ENCODE results near the gene CDC14B. TPM values are rescaled to one million over a fixed set of nuclear protein-coding genes. Genes with fewer than 3 reads are reported as not detected.
A peak's percentile ranks its signal among the peaks of the same experiment; 100 is the strongest.

Gene CDC14B
- total RNA-seq, 1 donor from 2014 or later: 21.4 TPM

DNA sequence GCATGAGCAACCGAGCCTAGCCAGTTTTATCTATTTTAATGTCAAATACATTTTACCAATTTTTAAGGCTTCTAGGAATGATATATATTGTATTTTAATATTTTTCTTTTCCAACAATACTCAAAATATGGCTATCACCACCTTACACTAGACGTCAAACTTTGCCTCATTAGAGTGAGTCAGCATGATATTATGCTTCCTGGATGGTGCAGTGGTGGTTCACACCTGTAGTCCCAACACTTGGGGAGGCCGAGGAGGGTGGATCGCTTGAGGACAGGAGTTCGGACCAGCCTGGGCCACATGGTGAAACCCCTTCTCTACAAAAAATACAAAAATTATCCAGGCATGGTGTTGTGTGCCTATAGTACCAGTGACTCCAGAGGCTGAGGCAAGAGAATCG is 7.3 kb upstream of the CDC14B start:
- peaks cover 3% of the 10 kb centered on the region for H3K27me3 Mint-ChIP-seq (ENCODE audit: unreplicated experiment)
- H3K36me3 Mint-ChIP-seq (ENCODE audit: low read depth, unreplicated experiment): no peaks in the 10 kb centered on the region
- TF ChIP-seq, protein P1, sequence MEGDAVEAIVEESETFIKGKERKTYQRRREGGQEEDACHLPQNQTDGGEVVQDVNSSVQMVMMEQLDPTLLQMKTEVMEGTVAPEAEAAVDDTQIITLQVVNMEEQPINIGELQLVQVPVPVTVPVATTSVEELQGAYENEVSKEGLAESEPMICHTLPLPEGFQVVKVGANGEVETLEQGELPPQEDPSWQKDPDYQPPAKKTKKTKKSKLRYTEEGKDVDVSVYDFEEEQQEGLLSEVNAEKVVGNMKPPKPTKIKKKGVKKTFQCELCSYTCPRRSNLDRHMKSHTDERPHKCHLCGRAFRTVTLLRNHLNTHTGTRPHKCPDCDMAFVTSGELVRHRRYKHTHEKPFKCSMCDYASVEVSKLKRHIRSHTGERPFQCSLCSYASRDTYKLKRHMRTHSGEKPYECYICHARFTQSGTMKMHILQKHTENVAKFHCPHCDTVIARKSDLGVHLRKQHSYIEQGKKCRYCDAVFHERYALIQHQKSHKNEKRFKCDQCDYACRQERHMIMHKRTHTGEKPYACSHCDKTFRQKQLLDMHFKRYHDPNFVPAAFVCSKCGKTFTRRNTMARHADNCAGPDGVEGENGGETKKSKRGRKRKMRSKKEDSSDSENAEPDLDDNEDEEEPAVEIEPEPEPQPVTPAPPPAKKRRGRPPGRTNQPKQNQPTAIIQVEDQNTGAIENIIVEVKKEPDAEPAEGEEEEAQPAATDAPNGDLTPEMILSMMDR (IDR thresholded peaks at IDR 0.05; ENCODE audit: unreplicated experiment): no peak
- DNase-seq (ENCODE audit: low spot score): no peak
- H3K4me1 Mint-ChIP-seq (ENCODE audit: unreplicated experiment): peaks cover under 1% of the 10 kb centered on the region
- H3K9me3 Mint-ChIP-seq (ENCODE audit: unreplicated experiment): no peaks in the 10 kb centered on the region
- no peak overlapping the region for H3K27ac Mint-ChIP-seq (ENCODE audit: unreplicated experiment)
- no peak overlapping the region for H3K4me3 Mint-ChIP-seq (ENCODE audit: unreplicated experiment)

DNA sequence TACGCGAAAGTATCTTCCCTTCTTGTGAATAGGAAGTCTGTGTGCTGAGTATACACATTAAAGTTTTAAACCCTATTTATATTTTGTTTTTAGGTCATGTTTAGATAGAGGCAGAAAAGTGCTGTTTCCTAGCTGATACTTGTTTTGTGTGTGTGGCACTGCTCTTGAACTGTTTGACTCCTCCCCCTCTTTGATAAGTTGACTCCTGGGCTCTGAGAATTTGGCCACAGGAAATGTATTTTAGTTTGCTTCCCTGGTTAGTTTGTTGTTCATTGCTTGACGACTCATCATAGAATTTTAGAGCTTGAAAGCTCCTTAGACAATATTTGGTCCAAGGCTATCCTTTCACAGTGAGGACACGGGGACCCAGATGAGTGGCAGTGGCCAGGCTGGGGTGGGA is 2.0 kb upstream of the CDC14B start:
- no peaks in the 10 kb centered on the region for H3K9me3 Mint-ChIP-seq (ENCODE audit: unreplicated experiment)
- DNase-seq (ENCODE audit: low spot score): peak; percentile 8
- no peaks in the 10 kb centered on the region for H3K27me3 Mint-ChIP-seq (ENCODE audit: unreplicated experiment)
- TF ChIP-seq, protein P1 (IDR thresholded peaks at IDR 0.05; ENCODE audit: unreplicated experiment): no peak
- H3K4me1 Mint-ChIP-seq (ENCODE audit: unreplicated experiment): peaks cover 30% of the 10 kb centered on the region
- no peaks in the 10 kb centered on the region for H3K36me3 Mint-ChIP-seq (ENCODE audit: low read depth, unreplicated experiment)
- H3K27ac Mint-ChIP-seq (ENCODE audit: unreplicated experiment): peak overlapping the region; percentile 59
- H3K4me3 Mint-ChIP-seq (ENCODE audit: unreplicated experiment): peak overlapping the region; percentile 61

DNA sequence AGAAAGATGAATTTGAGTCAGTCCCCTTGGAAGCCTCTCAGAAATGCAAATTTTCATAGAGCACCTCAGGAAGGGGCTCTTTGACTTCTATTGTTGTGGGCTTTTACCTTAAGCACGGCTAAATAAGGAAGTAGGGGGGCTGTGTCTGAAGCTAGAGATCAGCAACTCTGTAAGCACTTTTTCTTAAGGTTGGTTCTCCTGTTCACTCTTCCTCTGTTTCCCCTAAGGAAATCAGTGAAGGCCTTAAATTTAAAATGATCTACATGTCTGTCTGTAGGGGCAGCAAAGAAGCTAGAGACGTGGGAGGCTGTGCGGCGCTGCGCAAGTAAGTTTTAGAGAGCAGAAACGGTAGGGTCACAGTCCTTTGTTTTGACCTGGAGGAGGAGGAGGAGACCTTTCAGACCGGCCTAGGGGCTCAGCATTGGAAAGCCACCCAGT is 1.2 kb upstream of the CDC14B start:
- Mint-ChIP-seq H3K4me3 (ENCODE audit: unreplicated experiment) (peak overlapping the region; percentile 32), H3K27me3 (ENCODE audit: unreplicated experiment) (no peaks in the 10 kb centered on the region), H3K36me3 (ENCODE audit: low read depth, unreplicated experiment) (no peaks in the 10 kb centered on the region), H3K9me3 (ENCODE audit: unreplicated experiment) (no peaks in the 10 kb centered on the region), H3K27ac (ENCODE audit: unreplicated experiment) (peak overlapping the region; percentile 85), H3K4me1 (ENCODE audit: unreplicated experiment) (peaks cover 30% of the 10 kb centered on the region)
- DNase-seq (ENCODE audit: low spot score): peak; percentile 38
- TF ChIP-seq, protein P1 (IDR thresholded peaks at IDR 0.05; ENCODE audit: unreplicated experiment): no peak

DNA sequence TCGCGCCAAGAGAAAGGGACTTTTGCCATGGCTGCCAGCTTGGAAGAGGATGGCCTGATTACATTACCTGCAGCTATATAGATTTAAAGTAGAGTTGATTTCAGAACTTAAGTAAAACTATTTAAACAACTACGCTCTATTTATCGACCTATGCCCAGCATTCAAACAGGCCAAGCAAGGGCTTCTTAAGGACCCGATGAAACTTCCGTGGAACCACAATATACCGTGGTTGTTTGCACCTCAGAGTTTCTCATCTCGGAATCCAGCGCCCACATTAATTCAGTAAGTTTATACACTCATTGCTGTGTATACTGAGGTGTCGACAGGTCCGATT is 505 bp upstream of the CDC14B start:
- no peaks in the 10 kb centered on the region for H3K27me3 Mint-ChIP-seq (ENCODE audit: unreplicated experiment)
- no peaks in the 10 kb centered on the region for H3K36me3 Mint-ChIP-seq (ENCODE audit: low read depth, unreplicated experiment)
- no peaks in the 10 kb centered on the region for H3K9me3 Mint-ChIP-seq (ENCODE audit: unreplicated experiment)
- peaks cover 30% of the 10 kb centered on the region for H3K4me1 Mint-ChIP-seq (ENCODE audit: unreplicated experiment)
- TF ChIP-seq, protein P1 (IDR thresholded peaks at IDR 0.05; ENCODE audit: unreplicated experiment): no peak
- peak overlapping the region; percentile 85 for H3K27ac Mint-ChIP-seq (ENCODE audit: unreplicated experiment)
- peak overlapping the region; percentile 93 for H3K4me3 Mint-ChIP-seq (ENCODE audit: unreplicated experiment)
- no peak for DNase-seq (ENCODE audit: low spot score)

DNA sequence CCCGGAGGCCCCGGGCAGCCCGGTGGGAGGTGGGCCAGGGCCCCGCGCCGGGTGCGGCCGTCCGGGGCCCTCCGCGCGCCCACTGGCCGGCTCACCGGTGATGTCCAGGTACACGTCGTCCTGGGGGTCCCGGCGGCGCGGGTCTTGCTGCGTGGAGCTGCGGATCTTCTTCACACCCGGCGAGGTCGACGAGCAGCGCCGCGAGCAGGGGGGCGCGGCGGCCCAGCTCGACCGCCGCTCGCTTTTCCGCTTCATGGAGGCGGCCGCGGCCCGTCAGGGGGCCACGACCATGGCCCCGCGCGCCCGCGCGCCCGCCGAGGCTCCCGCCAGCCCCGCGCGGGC is 548 bp downstream of the CDC14B start:
- Mint-ChIP-seq H3K36me3 (ENCODE audit: low read depth, unreplicated experiment) (no peaks in the 10 kb centered on the region), H3K9me3 (ENCODE audit: unreplicated experiment) (no peaks in the 10 kb centered on the region), H3K4me3 (ENCODE audit: unreplicated experiment) (no peak overlapping the region), H3K27ac (ENCODE audit: unreplicated experiment) (no peak overlapping the region), H3K27me3 (ENCODE audit: unreplicated experiment) (no peaks in the 10 kb centered on the region), H3K4me1 (ENCODE audit: unreplicated experiment) (peaks cover 30% of the 10 kb centered on the region)
- DNase-seq (ENCODE audit: low spot score): no peak
- TF ChIP-seq, protein P1 (IDR thresholded peaks at IDR 0.05; ENCODE audit: unreplicated experiment): no peak
